HepG2 (cell line): ENCODE results near the gene PPP1R15B. TPM values are rescaled to one million over a fixed set of nuclear protein-coding genes. Genes with fewer than 3 reads are reported as not detected.

Experiments
- ATAC-seq: fragments of 200-7000 bp; cut with Tn5 transposase; 3 replicates; pipeline ENCODE4 v1.9.1; 2020; ENCODE audit warnings: mild to moderate bottlenecking, moderate library complexity
- BruUV-seq: library from RNA; stranded (reverse); fragments of 400-500 nt; replicated peaks from 2 replicates; lab custom pipeline; 2021; lab: Mats Ljungman, UMichigan
- CTCF ChIA-PET: fragments of 300-600 bp; formaldehyde crosslinking; extraction: SDS; loops from one replicate; lab custom pipeline; 2021; ENCODE audit warnings: low total read pairs, inconsistent platforms, low intra/inter-chr PET ratio; lab: Yijun Ruan, JAX
- POLR2A ChIA-PET: fragments of 350-600 bp; sonication (Branson Sonifier 250); formaldehyde crosslinking; loops from one replicate; lab custom pipeline; 2020; ENCODE audit warnings: antibody characterized with exemption, inconsistent platforms; lab: Yijun Ruan, JAX
- DNase-seq: peaks from one replicate; pipeline ENCODE4 v3.0.0-alpha.2; 2015; ENCODE audit warnings: low spot score
- FAIRE-seq: peaks from 3 replicates; lab custom pipeline; 2011; peaks lifted over from hg19 to GRCh38; lab: Jason Lieb, UNC
- H2AFZ ChIP-seq: one replicate; pipeline ENCODE4 v1.6.1; 2011; ENCODE audit warnings: low read length, inconsistent platforms
- H3K27ac ChIP-seq: fragments of 300-600 bp; 3 replicates; pipeline ENCODE4 v1.8.0; 2011; ENCODE audit warnings: mixed run types, mild to moderate bottlenecking, mixed read lengths, low read length, inconsistent platforms; ENCODE audit not compliant: insufficient read depth; ENCODE audit errors: extremely low read length
- H3K27me3 ChIP-seq, 2 experiments: fragments of 200-600 bp in 1 of 2; 2 replicates in 1 of 2; 3 replicates in 1 of 2; pipeline versions ENCODE4 v1.6.0 to v1.8.0; 2011; ENCODE audit warnings: low read length in 2 of 2, mild to moderate bottlenecking in 2 of 2, moderate library complexity in 2 of 2, inconsistent platforms in 1 of 2; ENCODE audit not compliant: insufficient read depth in 2 of 2, control insufficient read depth in 1 of 2
- H3K36me3 ChIP-seq, 2 experiments: fragments of 200-600 bp in 1 of 2; replicated peaks in 1 of 2; 2 replicates in 1 of 2; 3 replicates in 1 of 2; pipeline versions ENCODE4 v1.5.1 to v1.8.0; 2011; ENCODE audit warnings: low read length in 2 of 2, inconsistent platforms in 1 of 2; ENCODE audit not compliant: insufficient read depth in 2 of 2, control insufficient read depth in 1 of 2
- H3K4me1 ChIP-seq: 2 replicates; pipeline ENCODE4 v1.5.1; 2012; ENCODE audit warnings: low read length, inconsistent platforms; ENCODE audit not compliant: insufficient read depth
- H3K4me2 ChIP-seq: 2 replicates; pipeline ENCODE4 v1.6.0; 2011; ENCODE audit warnings: low read depth, low read length, inconsistent platforms
- H3K4me3 ChIP-seq, 3 experiments: fragments of 200-600 bp in 1 of 3; sonication (generic), shearing (Covaris generic) in 1 of 3; replicated peaks in 1 of 3; 2 replicates each; pipeline ENCODE4 v1.5.1; 2011 to 2016; ENCODE audit warnings: low read length in 3 of 3, inconsistent platforms in 2 of 3, low read depth in 2 of 3, mild to moderate bottlenecking in 2 of 3, control low read depth in 1 of 3, mixed read lengths in 1 of 3; ENCODE audit not compliant: insufficient read depth in 1 of 3
- H3K79me2 ChIP-seq: one replicate; pipeline ENCODE4 v1.6.1; 2011; ENCODE audit warnings: low read length, inconsistent platforms; ENCODE audit not compliant: insufficient read depth
- H3K9ac ChIP-seq: 2 replicates; pipeline ENCODE4 v1.6.0; 2011; ENCODE audit warnings: mild to moderate bottlenecking, low read depth, low read length, inconsistent platforms; ENCODE audit not compliant: insufficient read depth
- H3K9me3 ChIP-seq: 2 replicates; pipeline ENCODE4 v1.5.1; 2012; ENCODE audit warnings: mild to moderate bottlenecking, low read length
- H4K20me1 ChIP-seq: 2 replicates; pipeline ENCODE4 v1.6.0; 2011; ENCODE audit warnings: inconsistent platforms, mild to moderate bottlenecking, low read length, moderate library complexity; ENCODE audit not compliant: insufficient read depth
- CSRNP1 ChIP-seq: sonication (generic); formaldehyde crosslinking; IDR thresholded peaks from 2 replicates; pipeline ENCODE4 v1.8.1; 2023; ENCODE audit warnings: mild to moderate bottlenecking, missing genetic modification reagents
- POLR2G ChIP-seq: fragments of 200-400 bp; formaldehyde crosslinking; IDR thresholded peaks from 2 replicates; pipeline ENCODE4 v1.6.1; 2018; ENCODE audit warnings: mild to moderate bottlenecking, low read depth, low read length, moderate library complexity
- RAD51 ChIP-seq: fragments of 450-650 bp; IDR thresholded peaks from 2 replicates; pipeline ENCODE4 v1.6.1; 2016; ENCODE audit warnings: borderline replicate concordance
- TAF1 ChIP-seq: sonication (generic); formaldehyde crosslinking; IDR thresholded peaks from 2 replicates; pipeline ENCODE4 v1.4.0; 2020; ENCODE audit warnings: missing genetic modification reagents
- WGBS: methylation state at CpG from one replicate; pipeline ENCODE4 v1.1.6; 2017; ENCODE audit warnings: low lambda C conversion rate; 5-methylcytosine and 5-hydroxymethylcytosine counted together
- in situ Hi-C: cut with HindIII; loops from 2 replicates; pipeline ENCODE4 v1.10.0; 2017; ENCODE audit warnings: low pct_unique_long_range_greater_than_20kb; ENCODE audit not compliant: extremely low pct_ligation_motif_present
- intact Hi-C: fragments of 100-400 bp; cut with micrococcal nuclease; formaldehyde crosslinking; loops from one replicate; pipeline ENCODE4 v1.10.0; 2022; ENCODE audit not compliant: unreplicated experiment
- polyA plus RNA-seq, 8 experiments: library from polyadenylated mRNA; depleted of rRNA in 3 of 8; stranded (reverse) in 7 of 8; unstranded in 1 of 8; fragments of >200 nt; fragmentation: Illumina TruSeq in 4 of 8; extraction: Trizol in 4 of 8; gene quantifications; 2 replicates each; pipeline versions ENCODE4 v1.2.1 to v1.2.3, GENCODE V29; 2011 to 2016; ENCODE audit warnings: low read depth in 4 of 8, missing spikeins in 1 of 8, mixed read lengths in 1 of 8; ENCODE audit not compliant: insufficient read depth in 1 of 8
- total RNA-seq, 5 experiments: library from RNA; depleted of rRNA; stranded (reverse); fragments of >200 nt; fragmentation: Illumina TruSeq; extraction: Trizol; gene quantifications; 2 replicates each; pipeline ENCODE4 v1.2.3, GENCODE V29; 2016; ENCODE audit warnings: low read depth in 1 of 5

The PPP1R15B gene
- total and polyA plus RNA-seq, 2 of the 13 experiments (the other 11 are each of a cell fraction or from before 2014, with no cell fraction given): 13.4 to 23.8 TPM

GRCh38 chr1:204400882-204401510, 10.6 kb downstream of the PPP1R15B start:
- intact Hi-C loops (no loop called here), in situ Hi-C loops (no loop called here)
- Histone ChIP-seq H3K9ac (no peak overlapping the region), H3K4me2 (no peak overlapping the region), H3K79me2 (peaks cover 38% of the 10 kb centered on the region), H3K9me3 (no peaks in the 10 kb centered on the region), H3K4me3 (no peak overlapping the region), H4K20me1 (peaks cover 17% of the 10 kb centered on the region), H3K4me1 (peaks cover 25% of the 10 kb centered on the region), H3K36me3 (peaks cover 4 to 26% of the 10 kb centered on the region in 2 experiments; a peak in 3 of 5 replicates), H3K27me3 (no peaks in the 10 kb centered on the region), H3K27ac (no peak overlapping the region), H2AFZ (no peak overlapping the region)
- CTCF ChIA-PET: no interaction called here
- TF ChIP-seq POLR2G (0 out of 2 replicates have a peak, but pooled peaks have one; percentile 20), CSRNP1 (no peak), TAF1 (CRISPR knock-in tag) (no peak), RAD51 (no peak)
- no peak for DNase-seq
- POLR2A ChIA-PET: no interaction called here
- FAIRE-seq: no peak
- no TSS peak for BruUV-seq
- ATAC-seq: no peak
- 97% methylated on average over 6 of the region's 6 CpGs for WGBS
